HG03025 (cell line): ENCODE data around the gene MEGF11.

Source experiments
- ATAC-seq: cut with Tn5 transposase; IDR thresholded peaks from one replicate; pipeline ENCODE4 v1.9.1; 2021; ENCODE audit warnings: mild to moderate bottlenecking, moderate library complexity; ENCODE audit not compliant: unreplicated experiment, low FRiP score

MEGF11 gene

DNA sequence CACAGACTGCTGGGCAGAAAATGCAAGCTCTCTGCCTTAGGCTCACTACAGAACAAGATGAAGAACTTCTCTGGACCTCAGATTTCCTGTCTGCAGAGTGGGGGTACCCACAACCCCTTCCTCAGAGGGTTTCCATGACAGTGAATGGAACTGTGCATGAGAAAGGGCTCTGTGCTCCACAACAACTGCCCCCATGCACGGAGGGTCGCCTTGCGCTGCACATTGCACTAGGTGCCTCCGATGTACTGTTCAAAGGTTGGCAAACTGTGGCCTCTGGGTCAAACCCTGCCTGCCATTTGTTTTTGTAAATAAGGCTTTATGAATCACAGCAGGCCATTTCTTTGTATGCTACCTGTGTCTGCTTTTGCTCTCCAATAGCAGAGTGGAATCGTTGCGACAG, 212.3 kb downstream of the MEGF11 start:
- ATAC-seq, result no peak

DNA sequence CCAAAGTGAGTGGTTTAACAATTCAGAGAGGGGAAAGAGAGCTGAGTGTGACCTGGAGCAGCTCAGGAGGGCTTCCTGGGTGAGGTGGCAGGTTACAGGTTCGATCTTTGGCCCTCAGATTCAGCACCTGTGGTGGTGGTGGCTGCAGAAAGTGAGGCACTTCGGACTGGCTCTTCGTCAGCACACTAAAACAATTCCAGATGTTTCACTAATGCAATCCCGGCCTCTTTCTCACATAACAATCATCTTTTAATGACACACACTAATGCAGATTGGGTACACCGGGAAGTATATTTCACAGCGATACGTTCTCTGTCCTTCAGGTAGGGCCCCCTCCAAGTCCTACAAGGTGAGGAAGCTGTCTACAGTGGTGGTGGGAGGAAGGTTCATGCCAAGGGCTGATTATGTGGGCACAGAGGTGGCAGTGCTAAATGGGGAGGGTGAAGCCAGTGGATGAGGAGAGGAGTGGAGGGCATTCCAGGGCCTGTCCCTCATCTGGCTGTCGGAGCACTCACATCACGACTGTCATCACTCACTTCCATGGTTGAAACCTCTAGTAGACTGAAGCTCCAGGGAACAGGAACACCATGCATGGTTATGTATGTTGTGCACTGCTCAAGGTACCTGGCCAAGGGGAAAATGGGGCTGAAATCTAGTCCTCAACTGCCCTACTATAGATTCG, 213.2 kb downstream of the MEGF11 start:
- ATAC-seq, result no peak

DNA sequence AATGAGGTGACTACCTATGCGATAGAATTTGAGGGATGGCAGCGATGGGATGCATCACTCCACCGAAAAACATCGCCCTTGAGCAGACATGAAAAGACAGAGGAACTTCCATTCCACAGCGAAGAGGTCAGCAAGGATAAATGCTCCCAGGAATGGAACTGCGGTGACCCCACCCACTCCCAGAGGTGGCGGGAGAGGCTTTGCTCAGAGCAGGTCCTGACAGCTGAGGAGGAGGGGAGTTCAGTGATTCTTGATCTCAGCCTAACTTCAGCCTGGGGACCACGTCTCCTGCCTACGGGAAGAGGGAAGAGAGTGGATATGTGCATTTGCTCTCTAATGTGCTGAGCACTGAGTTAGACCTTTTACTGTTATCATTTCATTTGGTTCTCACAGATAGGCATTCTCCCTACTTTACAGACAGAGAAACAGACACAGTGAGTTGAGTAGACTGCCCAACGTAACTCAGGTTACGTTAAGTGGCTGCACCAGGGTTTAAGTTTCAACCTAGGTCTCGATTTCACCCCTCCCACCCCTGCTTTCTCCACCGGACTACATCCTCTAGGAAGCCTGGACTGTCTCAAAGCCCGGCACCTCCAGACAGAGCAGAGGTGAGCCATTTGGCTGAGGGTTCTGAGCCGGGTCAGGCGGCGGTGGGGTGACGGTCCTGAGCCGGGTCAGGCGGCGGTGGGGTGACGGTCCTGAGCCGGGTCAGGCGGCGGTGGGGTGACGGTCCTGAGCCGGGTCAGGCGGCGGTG, 214.3 kb downstream of the MEGF11 start:
- ATAC-seq, result no peak

DNA sequence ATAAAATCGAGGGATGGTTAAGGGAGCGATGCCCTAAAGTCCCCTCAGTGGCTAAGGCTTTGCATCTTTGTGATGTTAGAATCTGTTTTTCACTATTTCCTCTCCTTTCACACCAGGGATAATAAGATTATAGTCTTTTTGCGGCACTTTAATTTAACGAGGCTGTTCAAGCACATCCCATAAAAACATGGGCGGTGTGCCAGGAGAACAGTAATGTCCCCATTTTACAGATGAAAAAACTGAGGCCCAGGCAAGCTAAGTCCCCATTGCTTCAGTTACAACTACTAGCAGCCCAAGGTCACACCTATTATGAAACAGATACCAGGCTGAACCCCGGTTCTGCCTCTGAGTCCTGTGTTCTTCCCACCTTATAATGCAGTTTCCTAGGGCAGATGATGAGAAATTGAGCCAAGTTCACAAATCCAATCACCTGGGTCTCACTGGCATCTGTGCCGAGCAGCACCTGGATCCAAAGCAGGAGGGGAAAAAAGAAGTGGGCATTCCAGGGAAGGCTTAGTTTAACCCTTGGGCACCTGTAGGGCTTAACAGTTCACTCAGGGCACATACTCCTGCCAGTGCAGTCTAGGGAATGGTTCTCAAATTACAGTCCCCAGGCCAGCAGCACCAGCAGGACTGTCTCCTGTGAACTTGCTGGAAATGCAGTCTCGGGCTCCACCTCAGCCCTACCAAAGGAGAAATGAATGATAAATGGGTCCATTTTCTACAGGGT, 215.0 kb downstream of the MEGF11 start:
- no peak for ATAC-seq

DNA sequence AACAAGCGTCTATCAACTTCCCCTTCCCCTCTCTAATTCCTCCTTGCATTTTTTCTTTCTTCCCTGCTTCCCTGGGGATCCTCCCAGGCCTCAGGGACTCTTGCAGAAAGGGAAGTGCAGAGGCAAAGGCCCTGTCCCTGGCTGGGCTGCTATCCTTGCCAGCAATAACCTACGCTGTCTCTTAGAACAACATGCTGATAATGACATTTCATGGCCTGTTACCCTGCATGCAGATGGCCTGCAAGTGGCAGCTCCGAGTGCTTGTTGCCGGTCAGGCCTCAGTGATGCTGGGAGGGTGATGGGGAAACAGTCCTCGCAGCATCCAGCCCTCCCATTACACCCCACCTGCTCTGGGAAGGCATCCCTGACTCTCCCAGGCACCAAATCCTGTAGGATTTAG, 216.7 kb downstream of the MEGF11 start:
- ATAC-seq, result no peak

DNA sequence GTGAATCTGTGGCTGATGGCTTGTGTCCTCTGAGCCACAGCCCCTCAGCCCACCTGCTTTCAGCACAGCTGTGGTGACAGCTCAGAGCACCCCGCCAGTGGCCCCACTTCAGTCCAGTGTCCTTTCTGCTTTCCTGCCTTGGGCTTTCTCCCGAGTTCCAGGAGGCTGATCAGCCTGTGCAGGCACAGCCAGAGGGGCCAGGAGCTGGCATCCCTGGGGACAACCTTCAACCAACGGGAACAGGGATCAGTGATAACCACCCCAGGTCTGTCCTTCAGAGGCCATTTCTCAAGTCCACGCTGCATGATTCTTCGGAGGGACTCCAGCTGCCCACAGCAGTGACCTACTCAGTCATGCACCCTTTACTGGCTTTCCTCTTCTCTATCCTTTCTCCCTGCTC, 217.6 kb downstream of the MEGF11 start:
- no peak for ATAC-seq

DNA sequence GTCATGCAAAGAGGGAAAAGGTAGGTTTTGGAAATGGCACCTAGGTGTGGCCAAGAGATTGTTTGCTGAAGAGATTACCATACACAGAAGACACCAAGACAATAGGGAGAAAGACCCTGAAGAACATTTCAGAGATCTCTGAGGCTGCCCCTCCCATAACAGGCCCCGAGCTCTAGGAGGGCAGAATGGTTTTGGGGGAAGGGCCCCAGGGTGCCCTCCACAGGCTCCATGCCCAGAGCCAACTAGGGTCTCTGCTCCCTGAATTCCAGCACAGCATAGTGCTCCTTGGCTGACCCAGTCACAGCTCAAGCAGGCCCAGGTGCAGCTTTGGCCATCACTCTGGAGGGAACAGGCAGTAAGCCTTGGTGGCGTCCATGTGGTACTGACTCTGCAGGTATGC, 220.4 kb downstream of the MEGF11 start:
- no peak for ATAC-seq

DNA sequence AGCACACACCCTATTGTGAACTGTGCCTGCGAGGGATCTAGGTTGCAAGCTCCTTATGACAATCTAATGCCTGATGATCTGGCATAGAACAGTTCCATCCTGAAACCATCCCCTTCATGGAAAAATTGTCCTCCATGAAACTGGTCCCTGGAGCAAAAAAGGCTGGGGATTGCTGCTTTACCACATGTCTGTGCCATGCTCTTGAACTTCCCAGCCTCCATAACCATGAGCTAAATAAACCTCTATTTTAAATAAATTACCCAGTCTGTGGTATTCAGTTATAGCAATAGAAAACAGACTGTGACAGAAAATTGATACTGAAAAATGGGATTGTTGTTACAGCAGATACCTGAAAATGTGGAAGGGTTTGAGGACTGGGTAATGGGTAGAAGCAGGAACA, 221.5 kb downstream of the MEGF11 start:
- no peak for ATAC-seq

DNA sequence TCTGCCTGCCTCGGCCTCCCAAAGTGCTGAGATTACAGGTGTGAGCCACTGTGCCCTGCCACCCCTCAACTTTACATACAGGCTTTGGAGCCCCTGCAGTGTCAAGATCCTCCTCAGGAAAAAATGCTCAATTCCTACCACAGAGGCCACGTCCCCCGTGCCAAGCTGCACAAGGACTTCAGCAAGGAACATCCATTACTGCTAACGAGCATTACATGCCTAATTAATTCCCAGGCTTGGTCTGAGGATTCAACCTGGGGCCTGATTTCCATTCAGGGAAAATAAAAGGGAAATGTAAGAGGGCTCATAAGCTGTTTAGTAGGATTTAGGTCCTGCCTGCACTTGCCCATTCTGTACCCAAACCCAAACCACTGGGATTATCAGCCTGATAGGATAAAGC, 222.9 kb downstream of the MEGF11 start:
- no peak for ATAC-seq

DNA sequence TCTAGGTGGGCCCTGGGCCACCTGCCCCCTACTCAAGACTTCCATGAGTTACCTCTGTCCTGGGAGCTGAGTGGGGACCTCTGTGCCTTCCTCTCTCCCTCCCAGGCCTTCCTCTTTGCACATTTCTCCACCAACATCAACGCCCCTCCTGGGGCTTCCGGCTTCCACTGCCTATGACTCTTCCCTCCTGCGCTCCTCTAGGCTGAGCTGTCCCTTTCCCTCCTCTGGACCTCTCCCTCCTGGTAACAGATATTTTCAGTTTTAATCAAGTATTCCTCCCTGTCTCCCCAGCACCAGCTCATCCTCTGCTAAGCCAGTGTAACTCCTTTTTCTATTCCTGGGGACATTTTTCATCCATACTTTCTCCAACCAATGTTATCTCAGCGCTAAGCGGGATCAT, 223.9 kb downstream of the MEGF11 start:
- ATAC-seq, result no peak

DNA sequence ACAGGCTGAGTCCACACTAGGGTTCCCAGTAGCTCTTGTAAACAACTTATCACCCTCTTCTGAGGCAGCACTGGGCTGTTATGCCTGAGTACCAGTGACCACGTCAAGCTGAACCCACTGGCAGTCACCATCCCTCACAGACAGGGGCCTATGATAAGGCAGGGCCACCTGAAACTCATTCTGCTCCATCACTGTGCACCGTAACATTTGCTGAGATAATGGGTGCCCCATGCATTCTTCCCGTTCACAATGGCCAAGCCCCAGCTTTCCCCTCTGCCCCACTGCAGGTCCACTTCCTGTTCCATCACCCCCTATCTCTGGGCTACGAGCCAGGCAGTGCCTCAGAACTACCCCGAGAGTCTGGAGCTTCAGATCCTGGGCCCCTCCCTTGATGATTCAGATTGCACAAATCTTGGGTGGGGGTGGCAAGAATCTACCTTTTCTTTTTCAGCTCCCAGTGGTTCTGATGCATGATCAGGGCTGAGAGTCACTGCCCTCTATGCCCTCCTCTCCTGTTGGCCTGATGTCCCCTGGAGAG, 226.2 kb downstream of the MEGF11 start:
- no peak for ATAC-seq

DNA sequence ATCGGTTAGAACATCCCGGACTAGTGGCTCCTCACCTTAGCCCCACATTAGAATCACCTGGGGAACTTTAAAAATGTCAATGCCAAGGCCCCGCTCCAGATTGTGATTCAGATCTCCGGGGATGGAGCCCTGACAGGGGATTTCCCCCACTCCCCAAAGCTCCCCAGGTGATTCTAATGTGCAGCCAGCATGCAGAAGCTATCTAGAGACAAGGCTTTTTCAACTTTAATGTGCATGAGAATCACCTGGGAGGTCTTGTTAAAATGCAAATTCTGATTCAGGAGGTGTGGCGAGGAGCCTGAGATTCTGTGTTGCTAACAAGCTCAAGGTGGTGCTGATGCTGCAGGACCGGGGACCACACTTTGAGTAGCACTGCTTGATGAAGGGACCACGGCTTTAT, 227.6 kb downstream of the MEGF11 start:
- ATAC-seq, result no peak

DNA sequence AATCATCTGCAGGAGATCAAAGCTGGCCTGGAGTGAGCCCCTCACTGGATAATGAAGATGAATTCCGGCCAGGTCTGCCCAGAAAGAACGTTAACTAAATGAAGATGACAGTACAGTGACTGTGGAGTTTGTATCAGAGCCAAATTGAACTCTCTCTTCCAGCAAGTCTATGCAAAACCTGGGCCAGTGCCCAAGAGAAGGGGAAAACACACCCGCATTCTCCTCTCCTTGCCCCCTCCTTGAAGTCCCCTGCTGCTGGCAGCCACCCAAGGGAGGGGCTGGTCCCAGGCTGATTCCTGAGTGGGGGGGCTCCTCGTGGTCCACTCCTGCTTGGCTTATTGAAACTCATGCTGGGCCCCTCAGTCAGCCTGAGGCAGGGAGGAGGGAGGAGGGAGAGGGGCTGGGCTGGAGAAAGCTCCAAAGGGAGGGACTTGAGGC, 228.5 kb downstream of the MEGF11 start:
- ATAC-seq, result no peak

DNA sequence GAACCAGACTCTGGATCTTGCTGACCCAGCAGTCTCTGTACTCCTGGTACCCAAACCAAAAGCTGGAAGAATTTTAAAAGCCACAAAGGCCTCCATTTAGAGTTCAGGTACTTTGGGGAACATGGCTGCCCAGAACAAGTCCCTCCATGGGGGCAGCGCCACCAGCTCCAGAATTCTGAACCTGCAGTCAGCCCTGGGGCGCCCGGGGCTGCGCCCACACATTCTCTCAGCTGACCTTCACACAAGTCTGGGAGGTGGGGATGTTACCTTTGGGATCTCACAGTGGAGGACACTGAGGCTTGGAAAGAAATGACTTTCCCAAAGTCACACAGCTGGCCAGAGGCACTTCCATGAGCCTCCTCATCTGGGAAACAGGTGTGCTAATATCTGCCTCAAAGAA, 229.4 kb downstream of the MEGF11 start:
- ATAC-seq, result no peak

DNA sequence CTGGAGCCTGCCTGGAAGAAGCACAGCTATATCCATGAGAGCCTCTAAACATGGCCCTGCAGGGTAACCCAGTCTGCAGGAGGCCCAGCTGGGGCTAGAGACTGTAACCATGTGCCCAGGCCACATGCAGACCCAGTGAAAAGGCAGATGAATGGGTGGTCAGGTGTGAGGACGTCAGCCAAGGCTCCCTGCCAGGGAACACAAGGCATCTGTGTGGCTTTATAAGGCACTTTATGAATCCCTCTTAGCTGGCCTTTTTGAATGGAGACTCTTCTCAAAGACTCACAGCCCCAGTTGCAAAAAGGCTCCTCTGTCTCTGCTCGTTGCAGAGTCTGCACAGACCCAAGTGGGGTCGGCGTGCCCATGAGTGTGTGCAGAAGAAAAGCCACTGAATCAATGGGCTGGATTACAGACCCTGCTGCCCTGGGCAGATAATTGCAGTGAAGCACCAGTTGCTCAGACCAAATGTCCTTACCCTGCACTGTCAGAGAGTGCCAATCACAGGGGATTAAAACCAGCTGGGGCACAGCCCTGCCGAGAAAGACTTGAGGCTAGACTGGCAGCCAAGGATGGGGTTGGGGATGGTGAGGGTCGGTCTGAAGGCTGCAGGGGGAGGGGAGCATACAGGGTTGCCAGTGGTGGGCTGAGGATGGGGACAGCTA, 230.1 kb downstream of the MEGF11 start:
- no peak for ATAC-seq

DNA sequence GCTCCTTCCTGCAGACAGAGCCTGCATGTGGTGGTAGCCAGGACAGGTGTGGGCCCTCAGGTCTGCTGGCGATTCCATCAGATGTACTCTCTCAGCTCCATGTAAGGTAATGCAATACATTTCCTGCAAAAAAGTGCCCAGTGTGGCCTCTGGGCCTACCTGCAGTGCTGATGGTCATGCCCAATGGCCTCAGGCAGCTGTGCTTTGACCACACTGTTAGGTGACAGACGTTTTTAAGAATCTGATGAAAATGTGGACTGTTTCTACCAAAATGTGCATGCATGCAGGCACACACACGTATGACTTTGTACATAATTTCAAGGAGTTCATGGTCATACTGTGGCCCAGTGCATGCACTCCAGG, 231.4 kb downstream of the MEGF11 start:
- ATAC-seq, result no peak

DNA sequence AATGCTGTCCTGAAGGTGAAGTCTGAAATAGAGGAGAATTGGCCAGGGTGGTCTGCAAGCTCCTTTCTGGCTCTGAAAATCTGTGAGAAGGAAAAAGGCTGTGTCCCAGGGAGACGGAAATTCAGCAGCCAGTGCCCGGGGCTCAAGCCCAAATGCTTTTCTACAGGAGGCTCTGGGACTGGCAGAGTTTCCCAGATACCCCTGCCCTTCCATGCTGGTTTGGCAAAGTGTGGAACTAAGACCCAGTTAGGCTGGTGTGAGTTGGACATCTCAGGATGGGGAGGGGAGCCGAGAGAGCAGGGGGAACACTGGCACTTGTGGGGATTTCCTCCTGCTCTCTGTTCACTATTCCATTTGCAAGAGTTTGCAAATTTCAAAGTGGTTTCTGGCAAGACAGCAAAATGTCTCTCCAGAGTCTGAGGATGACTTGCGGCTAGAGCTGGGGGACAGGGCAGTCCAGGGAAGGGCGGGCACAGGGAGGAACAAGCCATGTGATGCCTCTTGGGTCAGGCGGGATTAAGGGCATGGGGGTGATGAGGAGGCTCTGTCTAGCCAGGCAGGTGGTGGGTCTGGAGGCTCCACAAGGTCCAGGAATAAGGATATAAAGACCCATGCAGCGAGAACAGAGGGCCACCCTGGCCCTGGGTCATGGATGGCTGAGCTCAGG, 231.9 kb downstream of the MEGF11 start:
- no peak for ATAC-seq

DNA sequence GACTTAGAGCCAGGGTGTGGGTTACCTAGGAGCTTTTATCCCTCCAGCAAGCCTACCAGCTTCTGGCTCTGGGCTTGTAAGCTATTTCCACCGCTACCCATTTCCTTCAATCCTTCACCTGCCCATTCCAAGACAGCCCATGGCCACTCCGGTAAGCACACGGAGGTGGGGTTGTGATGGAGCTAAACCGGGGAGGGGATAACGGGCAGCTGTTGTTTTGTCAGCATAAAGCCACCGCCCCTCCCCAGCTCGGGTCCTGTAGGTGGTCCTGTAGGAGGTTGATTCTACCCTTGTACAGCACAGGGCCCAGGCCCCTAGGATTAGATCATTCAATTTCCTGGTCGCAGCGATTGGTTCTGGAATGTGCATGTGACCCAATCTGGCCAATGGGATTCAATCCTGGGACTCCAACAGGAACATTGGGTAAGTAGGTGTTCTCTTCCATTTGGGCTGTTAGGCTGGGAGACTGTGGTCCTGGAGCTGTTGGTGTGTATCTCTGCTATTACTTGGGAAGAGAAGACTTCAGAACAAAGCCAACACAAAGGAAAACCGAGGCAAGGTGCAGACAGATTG, 233.6 kb downstream of the MEGF11 start:
- ATAC-seq, result no peak

DNA sequence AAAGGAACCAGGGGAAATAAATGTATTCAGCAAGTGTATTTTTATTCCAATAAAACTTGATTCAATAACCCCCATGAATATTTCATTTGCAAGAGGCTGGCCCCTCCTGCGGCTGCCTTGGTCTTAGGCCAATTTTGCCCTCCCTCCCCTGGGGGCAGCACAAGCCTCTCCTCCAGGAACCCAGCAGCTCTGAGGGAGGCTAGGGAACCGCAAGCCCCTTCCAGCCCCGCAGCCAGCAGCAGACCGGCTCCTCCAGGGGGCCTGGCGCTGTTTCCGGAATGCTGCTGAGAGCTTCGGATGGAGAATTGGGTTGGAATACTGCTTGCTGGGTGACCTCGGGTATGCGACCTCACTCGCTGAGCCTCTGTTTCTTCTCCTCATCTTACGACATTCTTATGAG, 234.2 kb downstream of the MEGF11 start:
- ATAC-seq, result no peak

DNA sequence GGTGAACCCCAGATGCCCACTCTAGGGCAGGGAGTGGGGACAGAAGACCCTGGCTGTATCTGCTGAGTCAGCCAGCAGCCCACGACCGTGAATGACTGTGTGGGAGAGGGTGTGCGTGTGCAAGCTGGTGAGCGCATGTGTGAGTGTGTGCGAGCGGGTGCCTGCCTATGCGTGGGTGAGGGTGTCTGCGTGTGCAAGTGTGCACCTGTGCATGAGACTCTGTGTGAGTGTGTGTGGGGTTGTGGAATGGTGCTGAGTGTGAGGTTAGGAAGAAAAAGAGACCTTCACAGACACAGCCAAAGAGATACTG, 235.1 kb downstream of the MEGF11 start:
- no peak for ATAC-seq
